ENCODE results near the gene SH2D3A. TPM values are rescaled to one million over a fixed set of nuclear protein-coding genes. Genes with fewer than 3 reads are reported as not detected.

The SH2D3A gene
- total RNA-seq, 2 experiments from 2014 or later, result 39.2 to 41.3 TPM

DNA sequence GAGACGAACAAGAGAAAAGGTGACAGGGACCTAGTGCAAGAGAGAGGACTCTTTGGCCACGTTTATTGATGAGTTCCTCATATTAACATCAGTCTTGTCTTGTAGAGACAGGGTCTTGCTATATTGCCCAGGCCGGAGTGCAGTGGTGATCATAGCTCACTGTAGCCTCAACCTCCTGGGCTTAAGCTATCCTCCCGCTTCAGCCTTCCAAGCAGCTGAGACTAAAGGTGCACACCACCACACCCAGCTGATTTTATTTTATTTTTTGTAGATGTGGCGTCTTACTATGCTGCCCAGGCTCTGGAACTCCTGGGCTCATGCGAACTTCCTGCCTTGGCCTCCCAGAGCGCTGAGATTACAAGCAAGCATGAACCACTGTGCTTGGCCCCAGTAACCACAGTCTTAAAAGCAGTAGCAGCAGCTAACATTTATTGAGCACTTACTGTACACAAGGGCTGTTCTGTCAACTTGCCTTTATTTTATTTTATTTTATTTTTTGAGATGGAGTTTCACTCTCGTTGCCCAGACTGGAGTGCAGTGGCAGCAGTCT is 1.1 kb upstream of the SH2D3A start:
- no peak for ATAC-seq (ENCODE audit: poor library complexity)
- POLR2A ChIA-PET, result interaction anchor here (1.5 to 3.7 kb wide), 5 partner anchors 30 to 122 kb away, joined by 5 to 32 read pairs (median 11); partner anchors contain the start of genes GPR108 and TRIP10

DNA sequence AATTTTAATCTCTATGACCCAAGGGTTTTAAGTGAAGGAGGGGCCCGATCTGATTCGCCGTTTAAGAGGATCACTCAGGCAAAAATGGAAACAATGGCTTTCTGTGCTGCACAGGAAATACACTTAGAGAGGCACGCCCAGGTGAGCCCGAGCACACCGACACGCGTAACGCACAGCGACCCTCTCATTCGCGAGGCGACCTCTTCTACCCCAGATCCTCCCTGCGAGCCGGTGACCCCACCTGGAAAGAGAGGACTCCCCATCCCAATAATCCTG is 216 bp downstream of the SH2D3A start:
- Histone ChIP-seq H3K4me1 (ENCODE audit: insufficient read depth, low read length) (peaks cover 60% of the 10 kb centered on the region), H3K27me3 (ENCODE audit: control insufficient read depth in 1 of 2, insufficient read depth in 2 of 2, low read length in 2 of 2) (no peaks in the 10 kb centered on the region), H3K36me3 (ENCODE audit: insufficient read depth, low read length) (peaks cover 20% of the 10 kb centered on the region), H3K9me3 (ENCODE audit: control insufficient read depth in 1 of 2, insufficient read depth in 1 of 2, low read length in 2 of 2) (no peaks in the 10 kb centered on the region), H3K27ac (ENCODE audit: low read depth in 1 of 2, low read length in 2 of 2) (peak overlapping the region; percentile 93), H3K4me3 (ENCODE audit: low read length) (peak overlapping the region; percentile 92)
- Mint-ChIP-seq H3K9me3 (no peaks in the 10 kb centered on the region), H3K27me3 (no peaks in the 10 kb centered on the region), H3K27ac (peak overlapping the region; percentile 96), H3K36me3 (ENCODE audit: low read depth) (peaks cover 28% of the 10 kb centered on the region), H3K4me3 (peak overlapping the region; percentile 92), H3K4me1 (ENCODE audit: low read depth) (peaks cover 41% of the 10 kb centered on the region)
- peak; percentile 40 for ATAC-seq (ENCODE audit: poor library complexity)
- peak in 3 of 14 experiments; percentile 50 to 83 (median 79) for DNase-seq
- TF ChIP-seq, protein P1, sequence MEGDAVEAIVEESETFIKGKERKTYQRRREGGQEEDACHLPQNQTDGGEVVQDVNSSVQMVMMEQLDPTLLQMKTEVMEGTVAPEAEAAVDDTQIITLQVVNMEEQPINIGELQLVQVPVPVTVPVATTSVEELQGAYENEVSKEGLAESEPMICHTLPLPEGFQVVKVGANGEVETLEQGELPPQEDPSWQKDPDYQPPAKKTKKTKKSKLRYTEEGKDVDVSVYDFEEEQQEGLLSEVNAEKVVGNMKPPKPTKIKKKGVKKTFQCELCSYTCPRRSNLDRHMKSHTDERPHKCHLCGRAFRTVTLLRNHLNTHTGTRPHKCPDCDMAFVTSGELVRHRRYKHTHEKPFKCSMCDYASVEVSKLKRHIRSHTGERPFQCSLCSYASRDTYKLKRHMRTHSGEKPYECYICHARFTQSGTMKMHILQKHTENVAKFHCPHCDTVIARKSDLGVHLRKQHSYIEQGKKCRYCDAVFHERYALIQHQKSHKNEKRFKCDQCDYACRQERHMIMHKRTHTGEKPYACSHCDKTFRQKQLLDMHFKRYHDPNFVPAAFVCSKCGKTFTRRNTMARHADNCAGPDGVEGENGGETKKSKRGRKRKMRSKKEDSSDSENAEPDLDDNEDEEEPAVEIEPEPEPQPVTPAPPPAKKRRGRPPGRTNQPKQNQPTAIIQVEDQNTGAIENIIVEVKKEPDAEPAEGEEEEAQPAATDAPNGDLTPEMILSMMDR (IDR thresholded peaks at IDR 0.05), result no peak
- intact Hi-C loops (cut with DNase I, micrococcal nuclease), result loop anchor here (1.0 to 5.0 kb wide), 6 partner anchors 14 to 135 kb away; partner anchors contain the start of genes GPR108 (in 1 of the 2) and TRIP10 (in 1 of the 2)
- POLR2A ChIA-PET, result interaction anchor here (0.8 to 3.7 kb wide), 8 partner anchors 10 to 124 kb away, joined by 3 to 32 read pairs (median 6); partner anchors contain the start of genes GPR108 and TRIP10
- CTCF ChIA-PET, result interaction anchor here (1.3 to 2.0 kb wide), 5 partner anchors 12 to 96 kb away, joined by 3 to 7 read pairs (median 3); no protein-coding TSS in a partner anchor

More for the DNA sequence above, 1.1 kb upstream of the SH2D3A start:
- H3K9me3 ChIP-seq (ENCODE audit: control insufficient read depth in 1 of 2, insufficient read depth in 1 of 2, low read length in 2 of 2), result no peaks in the 10 kb centered on the region
- no peaks in the 10 kb centered on the region for H3K27me3 Mint-ChIP-seq
- TF ChIP-seq, protein P1 (IDR thresholded peaks at IDR 0.05), result no peak
- no peaks in the 10 kb centered on the region for H3K9me3 Mint-ChIP-seq
- H3K36me3 Mint-ChIP-seq (ENCODE audit: low read depth), result peaks cover 34% of the 10 kb centered on the region
- H3K4me1 ChIP-seq (ENCODE audit: insufficient read depth, low read length), result peaks cover 65% of the 10 kb centered on the region
- no peaks in the 10 kb centered on the region for H3K27me3 ChIP-seq (ENCODE audit: control insufficient read depth in 1 of 2, insufficient read depth in 2 of 2, low read length in 2 of 2)
- H3K36me3 ChIP-seq (ENCODE audit: insufficient read depth, low read length), result peaks cover 10% of the 10 kb centered on the region
- peak in 6 of 14 experiments; percentile 12 to 72 (median 26) for DNase-seq
- H3K4me3 Mint-ChIP-seq, result peak overlapping the region; percentile 92
- H3K27ac Mint-ChIP-seq, result peak overlapping the region; percentile 96
- H3K27ac ChIP-seq (ENCODE audit: low read depth in 1 of 2, low read length in 2 of 2), result peak overlapping the region; percentile 93
- intact Hi-C loops (cut with DNase I, micrococcal nuclease), result loop anchor here in 1 of 2 experiments (5.0 kb wide), 1 partner anchor 136 kb away; no protein-coding TSS in a partner anchor
- H3K4me3 ChIP-seq (ENCODE audit: low read length), result peak overlapping the region; percentile 92
- CTCF ChIA-PET, result interaction anchor here (0.7 to 2.5 kb wide), 7 partner anchors 10 to 95 kb away, joined by 3 to 13 read pairs (median 3); partner anchors contain the start of gene TRIP10
- H3K4me1 Mint-ChIP-seq (ENCODE audit: low read depth), result peaks cover 50% of the 10 kb centered on the region

DNA sequence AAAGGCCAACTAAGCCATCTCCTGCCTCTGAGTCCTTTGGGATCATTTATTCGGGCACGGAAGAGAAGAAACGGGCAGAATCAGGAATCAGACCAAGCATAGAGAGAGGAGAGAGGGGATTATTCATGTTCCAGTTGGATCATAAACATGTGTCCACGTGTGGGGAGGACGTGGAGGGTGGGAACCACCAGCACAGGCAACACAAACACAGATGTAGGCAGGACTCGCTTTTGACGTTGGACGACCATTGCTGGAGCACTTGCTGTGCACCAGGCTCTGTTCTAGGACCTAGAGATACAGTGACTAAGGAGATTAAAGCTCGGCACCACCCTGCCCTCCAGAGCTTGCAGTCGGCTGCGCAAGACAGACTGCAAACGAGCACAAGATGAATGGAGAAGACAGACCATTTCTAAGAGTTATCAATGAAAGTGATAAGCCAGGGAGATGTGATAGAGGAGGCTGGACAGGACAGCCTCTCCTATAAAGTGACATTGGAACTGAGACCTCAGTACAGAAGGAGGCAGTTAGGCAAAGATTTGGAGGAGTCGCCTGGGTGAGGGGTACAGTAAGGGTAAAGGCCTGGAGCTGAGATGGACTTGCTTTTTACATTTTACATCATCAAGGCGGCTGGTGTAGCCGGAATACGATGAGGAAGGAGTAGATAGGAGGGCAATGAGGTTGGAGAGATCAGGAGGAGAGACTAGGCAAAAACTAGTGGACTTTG is 716 bp downstream of the SH2D3A start:
- H3K27ac ChIP-seq (ENCODE audit: low read depth in 1 of 2, low read length in 2 of 2), result peak overlapping the region; percentile 93
- ATAC-seq (ENCODE audit: poor library complexity), result no peak
- intact Hi-C loops (cut with DNase I, micrococcal nuclease), result loop anchor here (1.0 to 5.0 kb wide), 6 partner anchors 14 to 134 kb away; partner anchors contain the start of genes GPR108 (in 1 of the 2) and TRIP10 (in 1 of the 2)
- Mint-ChIP-seq H3K27ac (peak overlapping the region; percentile 96), H3K27me3 (no peaks in the 10 kb centered on the region), H3K9me3 (no peaks in the 10 kb centered on the region), H3K4me3 (peak overlapping the region; percentile 92), H3K36me3 (ENCODE audit: low read depth) (peaks cover 24% of the 10 kb centered on the region), H3K4me1 (ENCODE audit: low read depth) (peaks cover 36% of the 10 kb centered on the region)
- H3K27me3 ChIP-seq (ENCODE audit: control insufficient read depth in 1 of 2, insufficient read depth in 2 of 2, low read length in 2 of 2), result no peaks in the 10 kb centered on the region
- CTCF ChIA-PET, result interaction anchor here (1.3 to 2.0 kb wide), 3 partner anchors 28 to 97 kb away, joined by 3 to 7 read pairs (median 6); no protein-coding TSS in a partner anchor
- peak overlapping the region; percentile 92 for H3K4me3 ChIP-seq (ENCODE audit: low read length)
- TF ChIP-seq, protein P1 (IDR thresholded peaks at IDR 0.05), result no peak
- H3K36me3 ChIP-seq (ENCODE audit: insufficient read depth, low read length), result peaks cover 24% of the 10 kb centered on the region
- H3K4me1 ChIP-seq (ENCODE audit: insufficient read depth, low read length), result peaks cover 57% of the 10 kb centered on the region
- POLR2A ChIA-PET, result interaction anchor here (0.6 to 3.7 kb wide), 8 partner anchors 10 to 94 kb away, joined by 3 to 32 read pairs (median 6); partner anchors contain the start of genes GPR108 and TRIP10
- no peaks in the 10 kb centered on the region for H3K9me3 ChIP-seq (ENCODE audit: control insufficient read depth in 1 of 2, insufficient read depth in 1 of 2, low read length in 2 of 2)
- peak in 3 of 14 experiments; percentile 26 to 55 (median 39) for DNase-seq
